ENCODE results near the gene NTNG1. TPM values are rescaled to one million over a fixed set of nuclear protein-coding genes. Genes with fewer than 3 reads are reported as not detected.

Gene NTNG1
- total and polyA plus RNA-seq, 5 donors = 0.05 to 0.41 (median 0.37) TPM; not detected in 2

GRCh38 chr1:107297681-107298080, 156.8 kb downstream of the NTNG1 start:
- H3K27me3 ChIP-seq (ENCODE audit: control insufficient read depth, insufficient read depth) = no peaks in the 10 kb centered on the region
- ATAC-seq (no peak), DNase-seq (no peak)
- WGBS = 51% methylated on average over 1 of the region's 1 CpG
- no peaks in the 10 kb centered on the region for H3K9me3 ChIP-seq (ENCODE audit: control insufficient read depth, low read length)
- H3K4me3 ChIP-seq (ENCODE audit: low read length) = no peak overlapping the region
- no peak overlapping the region for H3K27ac ChIP-seq (ENCODE audit: low read length)
- H3K4me1 ChIP-seq (ENCODE audit: control insufficient read depth, insufficient read depth, low read length) = no peaks in the 10 kb centered on the region
- intact Hi-C loops (cut with DNase I) = no loop called here

GRCh38 chr1:107298526-107298925, 157.7 kb downstream of the NTNG1 start:
- 26% methylated on average over 1 of the region's 1 CpG for WGBS
- ATAC-seq (no peak), DNase-seq (no peak)
- intact Hi-C loops (cut with DNase I) = no loop called here
- no peaks in the 10 kb centered on the region for H3K4me1 ChIP-seq (ENCODE audit: control insufficient read depth, insufficient read depth, low read length)
- no peaks in the 10 kb centered on the region for H3K9me3 ChIP-seq (ENCODE audit: control insufficient read depth, low read length)
- no peak overlapping the region for H3K4me3 ChIP-seq (ENCODE audit: low read length)
- no peak overlapping the region for H3K27ac ChIP-seq (ENCODE audit: low read length)
- no peaks in the 10 kb centered on the region for H3K27me3 ChIP-seq (ENCODE audit: control insufficient read depth, insufficient read depth)

GRCh38 chr1:107299521-107299920, 158.7 kb downstream of the NTNG1 start:
- DNase-seq (no peak), ATAC-seq (no peak)
- no peak overlapping the region for H3K4me3 ChIP-seq (ENCODE audit: low read length)
- intact Hi-C loops (cut with DNase I) = no loop called here
- H3K27ac ChIP-seq (ENCODE audit: low read length) = no peak overlapping the region
- no peaks in the 10 kb centered on the region for H3K9me3 ChIP-seq (ENCODE audit: control insufficient read depth, low read length)
- H3K4me1 ChIP-seq (ENCODE audit: control insufficient read depth, insufficient read depth, low read length) = no peaks in the 10 kb centered on the region
- 41% methylated on average over 3 of the region's 3 CpGs for WGBS
- no peaks in the 10 kb centered on the region for H3K27me3 ChIP-seq (ENCODE audit: control insufficient read depth, insufficient read depth)

- 64% methylated on average over 1 of the region's 1 CpG for WGBS
- Histone ChIP-seq H3K9me3 (ENCODE audit: control insufficient read depth, low read length) (no peaks in the 10 kb centered on the region), H3K4me3 (ENCODE audit: low read length) (no peak overlapping the region), H3K4me1 (ENCODE audit: control insufficient read depth, insufficient read depth, low read length) (no peaks in the 10 kb centered on the region), H3K27ac (ENCODE audit: low read length) (no peak overlapping the region), H3K27me3 (ENCODE audit: control insufficient read depth, insufficient read depth) (no peaks in the 10 kb centered on the region)
- intact Hi-C loops (cut with DNase I) = no loop called here
- ATAC-seq (no peak), DNase-seq (no peak)
These were observed 169.1 kb downstream of the NTNG1 start for GRCh38 chr1:107309962-107310361.

- ATAC-seq (no peak), DNase-seq (no peak)
- no peaks in the 10 kb centered on the region for H3K9me3 ChIP-seq (ENCODE audit: control insufficient read depth, low read length)
- intact Hi-C loops (cut with DNase I) = no loop called here
- H3K27me3 ChIP-seq (ENCODE audit: control insufficient read depth, insufficient read depth) = no peaks in the 10 kb centered on the region
- H3K4me1 ChIP-seq (ENCODE audit: control insufficient read depth, insufficient read depth, low read length) = no peaks in the 10 kb centered on the region
- no peak overlapping the region for H3K4me3 ChIP-seq (ENCODE audit: low read length)
- no peak overlapping the region for H3K27ac ChIP-seq (ENCODE audit: low read length)
- WGBS = 42% methylated on average over 1 of the region's 1 CpG
These were observed 174.8 kb downstream of the NTNG1 start for GRCh38 chr1:107315652-107316051.

- intact Hi-C loops (cut with DNase I) = no loop called here
- Histone ChIP-seq H3K27me3 (ENCODE audit: control insufficient read depth, insufficient read depth) (no peaks in the 10 kb centered on the region), H3K4me1 (ENCODE audit: control insufficient read depth, insufficient read depth, low read length) (no peaks in the 10 kb centered on the region), H3K4me3 (ENCODE audit: low read length) (no peak overlapping the region), H3K27ac (ENCODE audit: low read length) (no peak overlapping the region), H3K9me3 (ENCODE audit: control insufficient read depth, low read length) (no peaks in the 10 kb centered on the region)
- 72% methylated on average over 2 of the region's 2 CpGs for WGBS
- DNase-seq (no peak), ATAC-seq (no peak)
These were observed 178.1 kb downstream of the NTNG1 start for GRCh38 chr1:107318932-107319331.

- no peak overlapping the region for H3K27ac ChIP-seq (ENCODE audit: low read length)
- WGBS = 79% methylated on average over 3 of the region's 3 CpGs
- no peaks in the 10 kb centered on the region for H3K4me1 ChIP-seq (ENCODE audit: control insufficient read depth, insufficient read depth, low read length)
- H3K4me3 ChIP-seq (ENCODE audit: low read length) = no peak overlapping the region
- intact Hi-C loops (cut with DNase I) = no loop called here
- no peaks in the 10 kb centered on the region for H3K27me3 ChIP-seq (ENCODE audit: control insufficient read depth, insufficient read depth)
- DNase-seq (no peak), ATAC-seq (no peak)
- no peaks in the 10 kb centered on the region for H3K9me3 ChIP-seq (ENCODE audit: control insufficient read depth, low read length)
These were observed 182.9 kb downstream of the NTNG1 start for GRCh38 chr1:107323784-107324183.

- WGBS = 74% methylated on average over 2 of the region's 2 CpGs
- Histone ChIP-seq H3K27ac (ENCODE audit: low read length) (no peak overlapping the region), H3K4me1 (ENCODE audit: control insufficient read depth, insufficient read depth, low read length) (no peaks in the 10 kb centered on the region), H3K27me3 (ENCODE audit: control insufficient read depth, insufficient read depth) (no peaks in the 10 kb centered on the region), H3K4me3 (ENCODE audit: low read length) (no peak overlapping the region), H3K9me3 (ENCODE audit: control insufficient read depth, low read length) (no peaks in the 10 kb centered on the region)
- intact Hi-C loops (cut with DNase I) = no loop called here
- no peak for ATAC-seq
- no peak for DNase-seq
These were observed 186.1 kb downstream of the NTNG1 start for GRCh38 chr1:107326824-107327445.

GRCh38 chr1:107327446-107327845, 186.6 kb downstream of the NTNG1 start:
- no peak overlapping the region for H3K4me3 ChIP-seq (ENCODE audit: low read length)
- 75% methylated on average over 1 of the region's 1 CpG for WGBS
- ATAC-seq (no peak), DNase-seq (no peak)
- no peaks in the 10 kb centered on the region for H3K9me3 ChIP-seq (ENCODE audit: control insufficient read depth, low read length)
- H3K4me1 ChIP-seq (ENCODE audit: control insufficient read depth, insufficient read depth, low read length) = no peaks in the 10 kb centered on the region
- intact Hi-C loops (cut with DNase I) = no loop called here
- H3K27ac ChIP-seq (ENCODE audit: low read length) = no peak overlapping the region
- no peaks in the 10 kb centered on the region for H3K27me3 ChIP-seq (ENCODE audit: control insufficient read depth, insufficient read depth)

GRCh38 chr1:107328087-107328486, 187.2 kb downstream of the NTNG1 start:
- Histone ChIP-seq H3K27ac (ENCODE audit: low read length) (no peak overlapping the region), H3K4me3 (ENCODE audit: low read length) (no peak overlapping the region), H3K4me1 (ENCODE audit: control insufficient read depth, insufficient read depth, low read length) (no peaks in the 10 kb centered on the region), H3K9me3 (ENCODE audit: control insufficient read depth, low read length) (no peaks in the 10 kb centered on the region), H3K27me3 (ENCODE audit: control insufficient read depth, insufficient read depth) (no peaks in the 10 kb centered on the region)
- ATAC-seq (no peak), DNase-seq (no peak)
- intact Hi-C loops (cut with DNase I) = no loop called here
- 82% methylated on average over 5 of the region's 5 CpGs for WGBS

GRCh38 chr1:107339775-107340174, 198.9 kb downstream of the NTNG1 start:
- no peak for DNase-seq
- no peak for ATAC-seq
- H3K4me1 ChIP-seq (ENCODE audit: control insufficient read depth, insufficient read depth, low read length) = no peaks in the 10 kb centered on the region
- H3K4me3 ChIP-seq (ENCODE audit: low read length) = no peak overlapping the region
- intact Hi-C loops (cut with DNase I) = no loop called here
- H3K9me3 ChIP-seq (ENCODE audit: control insufficient read depth, low read length) = no peaks in the 10 kb centered on the region
- no peaks in the 10 kb centered on the region for H3K27me3 ChIP-seq (ENCODE audit: control insufficient read depth, insufficient read depth)
- no peak overlapping the region for H3K27ac ChIP-seq (ENCODE audit: low read length)
- 68% methylated on average over 3 of the region's 3 CpGs for WGBS

- Histone ChIP-seq H3K27ac (ENCODE audit: low read length) (no peak overlapping the region), H3K4me1 (ENCODE audit: control insufficient read depth, insufficient read depth, low read length) (no peaks in the 10 kb centered on the region), H3K4me3 (ENCODE audit: low read length) (no peak overlapping the region), H3K9me3 (ENCODE audit: control insufficient read depth, low read length) (no peaks in the 10 kb centered on the region), H3K27me3 (ENCODE audit: control insufficient read depth, insufficient read depth) (no peaks in the 10 kb centered on the region)
- DNase-seq = no peak
- intact Hi-C loops (cut with DNase I) = no loop called here
- ATAC-seq = no peak
These were observed 201.5 kb downstream of the NTNG1 start for GRCh38 chr1:107342316-107342715.
